DOHH2 (cell line): ENCODE measurements around the gene POLDIP3.

Experiments
- H3F3A ChIP-seq: fragments of 200-600 bp; sonication (generic), shearing (Covaris generic); 2 replicates; pipeline ENCODE4 v1.6.0; 2016; ENCODE audit warnings: antibody characterized with exemption, mild to moderate bottlenecking; ENCODE audit not compliant: control insufficient read depth, insufficient read depth
- H3K27ac ChIP-seq: fragments of 200-600 bp; sonication (generic); 2 replicates; pipeline ENCODE4 v1.5.1; 2014; ENCODE audit warnings: low read depth, mild to moderate bottlenecking, low read length, moderate library complexity
- H3K27me3 ChIP-seq: fragments of 200-600 bp; sonication (generic); 2 replicates; pipeline ENCODE4 v1.6.1; 2014; ENCODE audit warnings: mild to moderate bottlenecking, low read length, mixed read lengths; ENCODE audit not compliant: control insufficient read depth
- H3K36me3 ChIP-seq: fragments of 200-600 bp; sonication (generic); 2 replicates; pipeline ENCODE4 v1.6.1; 2014; ENCODE audit warnings: mild to moderate bottlenecking, low read length, moderate library complexity, mixed read lengths; ENCODE audit not compliant: control insufficient read depth
- H3K4me1 ChIP-seq: fragments of 200-600 bp; sonication (generic); 2 replicates; pipeline ENCODE4 v1.6.1; 2014; ENCODE audit warnings: mild to moderate bottlenecking, low read length, mixed read lengths; ENCODE audit not compliant: control insufficient read depth
- H3K4me2 ChIP-seq: fragments of 200-600 bp; sonication (generic); 2 replicates; pipeline ENCODE4 v1.6.0; 2014; ENCODE audit warnings: mild to moderate bottlenecking, low read length, moderate library complexity
- H3K4me3 ChIP-seq: fragments of 200-600 bp; sonication (generic); 2 replicates; pipeline ENCODE4 v1.5.1; 2014; ENCODE audit warnings: mild to moderate bottlenecking, low read length, mixed read lengths
- H3K79me2 ChIP-seq: fragments of 200-600 bp; sonication (generic); 2 replicates; pipeline ENCODE4 v1.6.1; 2014; ENCODE audit warnings: mild to moderate bottlenecking, low read length, mixed read lengths; ENCODE audit not compliant: control insufficient read depth
- H3K9me2 ChIP-seq: fragments of 200-600 bp; sonication (generic); replicated peaks from 2 replicates; pipeline ENCODE4 v1.6.1; 2014; ENCODE audit warnings: mild to moderate bottlenecking, low read length, mixed read lengths; ENCODE audit not compliant: control insufficient read depth
- H3K9me3 ChIP-seq: fragments of 200-600 bp; sonication (generic); 2 replicates; pipeline ENCODE4 v1.6.1; 2014; ENCODE audit warnings: antibody characterized with exemption, low read length, mixed read lengths; ENCODE audit not compliant: control insufficient read depth, insufficient read depth
- H4K20me1 ChIP-seq: fragments of 200-600 bp; sonication (generic); 2 replicates; pipeline ENCODE4 v1.6.0; 2014; ENCODE audit warnings: low read depth, mild to moderate bottlenecking, antibody characterized with exemption, low read length, moderate library complexity; ENCODE audit not compliant: control insufficient read depth, insufficient read depth
- EZH2phosphoT487 ChIP-seq: fragments of 200-600 bp; sonication (generic); IDR thresholded peaks from 2 replicates; pipeline ENCODE4 v1.6.1; 2017; ENCODE audit warnings: borderline replicate concordance, mild to moderate bottlenecking, antibody characterized with exemption, low read length, moderate library complexity, mixed read lengths
- TF ChIP-seq, protein P1 (sequence below): fragments of 200-600 bp; sonication (generic); IDR thresholded peaks from one replicate; pipeline ENCODE4 v1.5.1; 2014; ENCODE audit warnings: antibody characterized with exemption, mild to moderate bottlenecking, low read depth, low read length; ENCODE audit not compliant: poor library complexity, severe bottlenecking

The POLDIP3 gene

DNA sequence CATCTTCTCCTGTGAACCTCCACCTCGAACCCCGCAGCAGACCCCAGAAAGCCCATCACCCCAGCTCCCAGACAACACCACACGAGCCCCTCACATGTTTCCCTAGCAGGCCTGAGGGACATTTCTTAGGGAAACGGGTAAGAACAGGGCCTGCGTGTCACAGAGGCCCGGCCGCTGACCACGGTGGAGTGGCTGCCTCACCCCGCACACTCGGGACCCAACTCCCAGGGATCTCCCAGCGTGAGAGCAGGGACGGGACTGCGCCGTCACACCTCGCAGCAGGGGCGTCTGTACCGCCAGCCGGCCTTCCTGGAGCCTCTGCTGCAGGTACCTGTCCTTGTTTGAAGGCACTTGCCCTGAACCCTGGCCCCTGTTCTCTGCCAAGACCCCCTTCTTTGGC is 15.5 kb upstream of the POLDIP3 start:
- Histone ChIP-seq H3F3A (no peaks in the 10 kb centered on the region), H3K79me2 (no peaks in the 10 kb centered on the region), H3K4me2 (no peak overlapping the region), H3K4me3 (no peak overlapping the region), H3K9me2 (no peaks in the 10 kb centered on the region), H3K9me3 (no peaks in the 10 kb centered on the region), H4K20me1 (no peaks in the 10 kb centered on the region), H3K36me3 (peaks cover 59% of the 10 kb centered on the region), H3K27ac (no peak overlapping the region), H3K4me1 (no peaks in the 10 kb centered on the region), H3K27me3 (no peaks in the 10 kb centered on the region)
- TF ChIP-seq, protein P1, sequence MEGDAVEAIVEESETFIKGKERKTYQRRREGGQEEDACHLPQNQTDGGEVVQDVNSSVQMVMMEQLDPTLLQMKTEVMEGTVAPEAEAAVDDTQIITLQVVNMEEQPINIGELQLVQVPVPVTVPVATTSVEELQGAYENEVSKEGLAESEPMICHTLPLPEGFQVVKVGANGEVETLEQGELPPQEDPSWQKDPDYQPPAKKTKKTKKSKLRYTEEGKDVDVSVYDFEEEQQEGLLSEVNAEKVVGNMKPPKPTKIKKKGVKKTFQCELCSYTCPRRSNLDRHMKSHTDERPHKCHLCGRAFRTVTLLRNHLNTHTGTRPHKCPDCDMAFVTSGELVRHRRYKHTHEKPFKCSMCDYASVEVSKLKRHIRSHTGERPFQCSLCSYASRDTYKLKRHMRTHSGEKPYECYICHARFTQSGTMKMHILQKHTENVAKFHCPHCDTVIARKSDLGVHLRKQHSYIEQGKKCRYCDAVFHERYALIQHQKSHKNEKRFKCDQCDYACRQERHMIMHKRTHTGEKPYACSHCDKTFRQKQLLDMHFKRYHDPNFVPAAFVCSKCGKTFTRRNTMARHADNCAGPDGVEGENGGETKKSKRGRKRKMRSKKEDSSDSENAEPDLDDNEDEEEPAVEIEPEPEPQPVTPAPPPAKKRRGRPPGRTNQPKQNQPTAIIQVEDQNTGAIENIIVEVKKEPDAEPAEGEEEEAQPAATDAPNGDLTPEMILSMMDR: no peak
- TF ChIP-seq EZH2phosphoT487: no peak

DNA sequence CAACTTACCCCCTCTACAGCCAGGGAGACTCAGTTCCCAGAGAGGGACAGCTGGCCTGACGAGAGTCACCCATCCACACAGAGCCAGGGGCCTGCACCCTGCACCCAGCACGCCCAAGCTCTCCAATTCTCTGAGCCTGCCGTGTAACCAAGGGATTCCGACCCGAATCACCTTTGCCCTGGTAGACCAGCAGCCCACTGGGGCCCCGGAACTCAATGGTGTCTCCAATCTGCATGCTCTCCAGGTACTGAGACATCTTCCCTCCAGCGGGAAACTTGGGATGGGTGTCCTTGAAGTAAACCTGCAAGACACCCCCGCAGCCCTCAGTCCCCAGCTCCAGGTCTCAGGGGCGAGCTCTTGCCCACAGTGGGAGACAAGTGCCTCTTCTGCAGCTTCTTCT is 13.3 kb upstream of the POLDIP3 start:
- Histone ChIP-seq H3K4me1 (peaks cover 13% of the 10 kb centered on the region), H3K27me3 (no peaks in the 10 kb centered on the region), H3K36me3 (peaks cover 60% of the 10 kb centered on the region), H3K27ac (no peak overlapping the region), H3K9me2 (no peaks in the 10 kb centered on the region), H3K9me3 (no peaks in the 10 kb centered on the region), H3K79me2 (no peaks in the 10 kb centered on the region), H3K4me2 (no peak overlapping the region), H3K4me3 (no peak overlapping the region), H4K20me1 (no peaks in the 10 kb centered on the region), H3F3A (no peaks in the 10 kb centered on the region)
- no peak for TF ChIP-seq EZH2phosphoT487
- TF ChIP-seq, protein P1: no peak

DNA sequence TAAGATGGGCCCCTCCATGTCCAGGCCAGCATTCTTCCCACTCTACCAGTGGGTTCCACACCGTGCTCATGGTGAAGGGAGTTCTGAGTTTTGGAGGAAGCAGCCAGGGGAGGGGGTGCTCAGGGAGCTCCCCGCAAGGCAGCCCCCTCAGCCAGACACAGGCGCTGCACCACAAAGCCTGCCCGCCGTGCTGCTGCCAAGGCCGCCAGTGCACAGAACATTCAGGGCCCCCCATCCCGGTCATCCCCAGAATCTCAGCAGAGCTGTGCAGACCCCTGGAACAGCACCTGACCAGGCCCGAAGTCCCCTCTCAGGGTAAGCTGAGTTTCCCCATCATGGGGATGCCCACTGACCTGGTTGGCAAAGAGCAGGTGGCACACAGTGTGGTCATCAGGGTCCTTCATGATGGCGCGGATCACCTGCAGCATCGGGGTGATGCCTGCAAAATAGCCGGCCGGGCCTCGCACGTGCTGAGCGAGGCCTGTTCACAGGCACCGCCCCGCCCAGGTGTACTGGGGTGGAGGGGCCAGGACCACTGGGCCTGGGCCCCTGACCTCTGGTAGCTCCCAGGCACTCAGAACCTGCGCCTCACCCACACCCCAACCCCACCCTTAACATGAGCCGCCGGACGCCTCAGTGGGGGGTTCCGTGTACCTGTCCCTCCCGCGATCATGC is 12.4 kb upstream of the POLDIP3 start:
- Histone ChIP-seq H3K27me3 (no peaks in the 10 kb centered on the region), H3K9me2 (no peaks in the 10 kb centered on the region), H3K27ac (no peak overlapping the region), H3K4me3 (no peak overlapping the region), H4K20me1 (no peaks in the 10 kb centered on the region), H3F3A (no peaks in the 10 kb centered on the region), H3K4me2 (no peak overlapping the region), H3K4me1 (peaks cover 18% of the 10 kb centered on the region), H3K9me3 (no peaks in the 10 kb centered on the region), H3K36me3 (peaks cover 63% of the 10 kb centered on the region), H3K79me2 (no peaks in the 10 kb centered on the region)
- TF ChIP-seq, protein P1: no peak
- no peak for TF ChIP-seq EZH2phosphoT487
